GM12891 (cell line): ENCODE data around the gene DMD.

ENCODE experiments used
- POLR2A ChIP-seq: IDR thresholded peaks from 2 replicates; pipeline ENCODE4 v1.6.1; 2011; ENCODE audit warnings: low read depth, low read length, control low read depth
- POLR2AphosphoS5 ChIP-seq: IDR thresholded peaks from 2 replicates; pipeline ENCODE4 v1.6.1; 2011; ENCODE audit warnings: low read depth, low read length, control low read depth
- SPI1 ChIP-seq: IDR thresholded peaks from 2 replicates; pipeline ENCODE4 v1.6.1; 2011; ENCODE audit warnings: low read depth, low read length, control low read depth
- TAF1 ChIP-seq: IDR thresholded peaks from 2 replicates; pipeline ENCODE4 v1.6.1; 2011; ENCODE audit warnings: low read depth, low read length, control low read depth

- TF ChIP-seq POLR2AphosphoS5 (no peak), TAF1 (no peak), POLR2A (no peak), SPI1 (no peak)
These were observed 1663.9 kb downstream of the DMD start for GRCh38 chrX:31547416-31547815.
